ENCODE measurements around the gene HPSE2. TPM values are rescaled to one million over a fixed set of nuclear protein-coding genes. Genes with fewer than 3 reads are reported as not detected.

HPSE2 gene
- total RNA-seq, 1 experiment from 2014 or later, result 0.05 TPM

DNA sequence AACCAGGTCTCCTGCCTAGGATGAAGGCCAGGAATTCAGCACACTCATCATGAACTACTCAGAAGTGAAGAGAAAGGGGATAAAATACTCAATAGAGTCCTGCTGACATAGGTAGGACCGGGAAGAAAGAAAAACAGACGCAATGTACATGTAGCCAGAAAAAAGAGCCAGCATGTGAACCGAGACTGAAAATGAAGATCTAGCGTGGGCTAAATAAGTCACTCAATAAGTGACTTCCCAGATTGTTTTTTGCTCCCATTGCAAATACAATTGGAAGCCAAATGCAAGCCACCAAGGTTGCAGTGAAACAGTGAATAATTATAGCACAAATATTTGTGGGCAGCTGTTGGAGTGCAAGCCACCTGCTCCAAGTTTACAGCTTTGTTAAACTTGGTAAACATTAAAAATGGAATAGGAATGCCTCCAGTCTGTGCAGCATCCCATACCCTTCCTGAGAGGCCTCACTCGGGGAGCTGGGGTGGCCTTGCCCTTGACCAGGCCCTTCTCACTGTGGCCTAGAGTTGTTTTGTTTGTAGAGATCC, 754.2 kb downstream of the HPSE2 start:
- H3K9me2 ChIP-seq (ENCODE audit: insufficient read depth), result no peaks in the 10 kb centered on the region
- intact Hi-C loops (cut with micrococcal nuclease), result no loop called here
- DNase-seq (ENCODE audit: low read depth, low spot score) (no peak), ATAC-seq (no peak)
- no peaks in the 10 kb centered on the region for H3K9me3 ChIP-seq (ENCODE audit: control insufficient read depth in 1 of 2, insufficient read depth in 1 of 2, low read depth in 1 of 2, low read length in 2 of 2)
- ChIA-PET RAD21 (ENCODE audit: low non-redundant PET in 1 of 2, low total read pairs in 2 of 2, uncharacterized antibody in 2 of 2, unreplicated experiment in 2 of 2) (interaction anchor here in 1 of 2 experiments (0.7 kb wide), 1 partner anchor 74 kb away, joined by 6 read pairs; no protein-coding TSS in a partner anchor), POLR2A (no interaction called here), CTCF (no interaction called here)
- no peak overlapping the region for H3K27ac ChIP-seq (ENCODE audit: low read depth, low read length)
- TF ChIP-seq RAD21 (IDR thresholded peaks at IDR 0.05; ENCODE audit: low read depth), result no peak
- TF ChIP-seq POLR2AphosphoS5 (IDR thresholded peaks at IDR 0.05; ENCODE audit: low read depth, low read length), result no peak
- no peak for TF ChIP-seq ZFX (IDR thresholded peaks at IDR 0.05)
- no peak for TF ChIP-seq EZH2phosphoT487 (IDR thresholded peaks at IDR 0.05; ENCODE audit: borderline replicate concordance)
- TF ChIP-seq SP1 (IDR thresholded peaks at IDR 0.05; ENCODE audit: low read depth), result no peak
- TF ChIP-seq CTCF (IDR thresholded peaks at IDR 0.05 in 2 of 3, conservative IDR thresholded peaks at IDR 0.05 in 1 of 3; ENCODE audit: borderline replicate concordance in 1 of 3, insufficient read depth in 1 of 3, low read depth in 2 of 3, low read length in 2 of 3), result no peak
- H3K4me3 ChIP-seq (replicated peaks in 1 of 2; ENCODE audit: low read depth in 1 of 2, low read length in 2 of 2), result no peak overlapping the region
- no peaks in the 10 kb centered on the region for H3K4me1 ChIP-seq (ENCODE audit: control insufficient read depth in 1 of 2, insufficient read depth in 2 of 2, low read length in 2 of 2)
- no peaks in the 10 kb centered on the region for H3K36me3 ChIP-seq (ENCODE audit: control insufficient read depth in 1 of 2, insufficient read depth in 2 of 2, low read length in 2 of 2)
- no peaks in the 10 kb centered on the region for H3K79me2 ChIP-seq (ENCODE audit: insufficient read depth, low read length)
- no peak overlapping the region for H3K9ac ChIP-seq (ENCODE audit: low read length)
- peaks cover 10% of the 10 kb centered on the region; the same call in 1 of the 2 replicates for H3K27me3 ChIP-seq (ENCODE audit: insufficient read depth, low read length)
- no peak overlapping the region for H2AFZ ChIP-seq (ENCODE audit: low read depth, low read length, poor library complexity, severe bottlenecking)
- no peaks in the 10 kb centered on the region for H4K20me1 ChIP-seq (ENCODE audit: insufficient read depth)
- no peak overlapping the region for H3K4me2 ChIP-seq (ENCODE audit: low read length)
- BruUV-seq (replicated peaks), result no TSS peak

Measured in HCT116 (cell line).